GM19023 (cell line): ENCODE data around the gene RASGRP4.

Experiments used
- ATAC-seq: cut with Tn5 transposase; IDR thresholded peaks from one replicate; pipeline ENCODE4 v1.9.1; 2021; ENCODE audit warnings: mild to moderate bottlenecking, moderate library complexity; ENCODE audit not compliant: unreplicated experiment

Gene RASGRP4

DNA sequence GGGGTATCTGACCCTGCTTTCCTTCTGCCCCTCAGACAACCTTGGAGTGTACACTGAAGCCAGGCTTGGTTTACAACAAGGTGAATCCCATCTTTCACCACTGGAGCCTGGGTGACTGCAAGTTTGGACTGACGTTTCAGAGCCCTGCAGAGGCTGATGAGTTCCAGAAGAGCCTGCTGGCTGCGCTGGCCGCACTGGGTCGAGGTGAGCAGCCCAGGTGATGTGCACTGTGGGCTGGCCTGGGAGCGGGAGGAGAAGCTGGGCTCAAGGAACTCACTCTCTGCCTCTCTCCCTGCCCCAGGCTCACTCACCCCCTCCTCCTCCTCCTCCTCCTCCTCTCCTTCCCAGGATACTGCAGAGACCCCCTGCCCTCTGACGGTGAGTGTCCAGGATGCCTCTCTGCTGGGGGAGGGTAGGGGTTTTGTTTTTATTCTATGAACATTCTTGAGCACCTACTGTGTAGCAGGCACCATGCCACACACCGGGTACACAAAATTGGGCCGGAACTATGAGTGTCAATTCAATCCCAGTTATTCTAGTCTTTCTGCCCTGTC is 34.0 kb downstream of the RASGRP4 start:
- ATAC-seq: no peak

- ATAC-seq: no peak
Measured at GRCh38 chr19:38389957-38390924, 35.8 kb downstream of the RASGRP4 start.

DNA sequence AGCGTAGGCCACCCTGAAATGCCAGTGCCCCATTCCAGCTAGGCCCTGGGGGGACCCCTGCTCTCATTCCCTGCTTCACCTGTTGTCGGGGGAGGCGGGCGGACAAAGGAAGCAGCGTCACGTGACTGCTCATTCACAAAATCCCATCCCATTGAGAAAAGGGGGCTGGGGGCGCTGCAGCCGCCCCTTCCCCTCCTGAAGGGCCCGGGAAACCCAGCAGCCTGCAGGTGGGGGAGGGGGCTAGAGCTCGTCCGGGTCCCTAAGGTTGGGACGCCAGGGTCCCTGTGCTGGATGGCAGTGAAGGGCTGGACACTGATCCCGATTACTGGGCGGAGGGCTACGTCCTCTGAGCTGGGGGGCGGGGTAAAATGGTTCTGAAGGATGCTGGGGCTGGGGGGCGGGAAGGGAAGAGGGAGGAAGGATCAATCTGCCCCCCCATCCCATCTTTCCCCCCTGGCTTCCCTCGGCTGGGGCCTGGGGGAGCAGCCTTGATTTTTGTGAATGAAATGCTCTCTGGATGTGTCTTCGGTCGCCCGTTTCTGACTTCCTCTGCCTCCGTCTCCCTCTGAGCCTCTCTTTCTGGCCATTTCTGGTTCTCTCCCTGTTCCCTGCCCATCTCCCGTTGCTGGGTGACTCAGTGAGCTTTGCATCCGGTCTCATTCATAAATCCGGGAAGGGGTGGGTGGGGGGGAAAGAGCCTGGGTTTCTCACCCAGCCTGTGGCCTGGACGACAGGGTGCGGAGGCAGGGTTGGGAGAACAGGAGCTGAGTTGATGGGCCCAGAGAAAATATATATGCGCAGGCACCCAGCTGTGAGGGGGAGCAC is 36.7 kb downstream of the RASGRP4 start:
- no peak for ATAC-seq

DNA sequence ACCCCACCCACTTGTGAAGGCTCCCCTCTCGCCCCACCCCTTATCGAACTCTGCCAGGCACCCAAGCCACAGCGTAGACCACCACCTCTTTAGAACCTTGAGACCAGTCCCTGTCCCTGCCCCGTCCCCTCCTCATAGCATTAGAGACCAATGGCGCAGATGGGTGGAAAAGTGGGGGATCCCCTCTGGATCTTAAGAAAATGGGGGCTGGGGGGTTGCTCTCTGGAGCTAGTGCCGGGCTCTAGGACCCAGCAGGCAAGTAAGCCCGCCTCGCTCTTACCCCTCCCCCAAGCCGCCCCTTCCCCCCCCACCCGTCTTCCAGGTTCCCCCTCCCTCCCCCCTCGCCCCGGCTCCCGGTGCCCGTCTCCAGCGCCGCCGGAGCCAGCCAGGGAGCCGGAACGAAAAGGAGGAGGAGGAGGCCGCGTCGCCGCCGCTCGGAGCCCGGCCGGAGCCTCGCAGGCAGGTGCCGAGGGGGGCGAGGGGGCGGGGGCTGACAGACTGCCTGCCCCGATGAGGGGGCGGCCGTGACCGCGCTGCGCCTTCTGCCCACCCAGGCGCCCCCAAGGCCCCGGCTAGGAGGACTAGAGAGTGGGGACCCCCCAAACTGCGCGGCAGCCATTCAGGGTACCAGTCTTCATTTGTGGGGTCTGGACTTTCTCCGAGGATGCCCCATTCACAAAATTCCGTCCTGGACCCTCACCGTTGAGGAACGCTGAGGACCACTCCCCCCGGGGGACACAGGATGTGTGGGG is 37.5 kb downstream of the RASGRP4 start, which contains the start of gene SPRED3:
Gene SPRED3 (plus strand): TSS at position 349 of the 752 bp plus-strand sequence. CDS start 1,606 bp downstream, outside the sequence.
- ATAC-seq: no peak

DNA sequence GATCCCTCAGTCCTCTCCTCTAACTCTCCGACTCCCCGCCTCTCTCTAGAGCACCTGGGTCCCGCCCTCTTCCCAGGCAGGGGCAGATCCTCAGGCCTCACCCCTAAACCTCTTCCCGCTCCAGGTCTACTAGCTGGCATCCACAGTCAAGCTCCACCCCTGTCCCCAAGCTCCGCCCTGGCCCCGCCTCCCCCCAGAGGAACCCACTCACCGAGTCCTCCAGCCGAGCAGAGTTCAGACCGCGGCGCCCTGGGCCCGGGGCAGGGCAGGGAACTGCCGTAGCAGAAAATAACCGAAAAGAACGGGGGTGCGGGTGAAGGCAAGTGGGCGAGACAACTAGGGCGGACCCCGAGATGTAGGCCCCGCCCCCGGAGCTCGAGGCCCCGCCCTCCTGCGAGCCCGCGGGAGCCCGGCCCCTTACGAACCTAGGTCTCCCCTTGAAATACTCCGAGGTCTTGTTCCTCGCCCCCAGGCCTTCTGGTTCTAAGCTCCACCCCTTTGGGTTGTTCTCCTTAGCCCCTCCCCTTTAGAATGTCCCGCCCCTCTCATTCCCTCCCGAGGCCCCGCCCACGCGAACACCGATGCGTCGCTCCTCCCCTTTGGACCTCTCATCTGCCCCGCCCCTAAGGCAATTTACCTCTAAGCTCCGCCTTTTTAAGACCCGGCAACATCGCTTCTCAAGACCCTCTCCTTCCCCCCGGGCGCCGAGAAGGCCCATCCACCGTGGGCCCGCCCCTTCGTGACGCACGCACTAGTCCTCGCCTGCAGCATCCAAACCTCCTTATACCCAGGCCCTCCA is 38.3 kb downstream of the RASGRP4 start, which contains the start of gene GGN:
Gene GGN (minus strand): TSS at position 485 of the 799 bp plus-strand sequence. CDS start 773 bp downstream, outside the sequence.
- peak; percentile 41 for ATAC-seq

GRCh38 chr19:38386971-38387549 is 39.0 kb downstream of the RASGRP4 start:
- ATAC-seq: no peak

- ATAC-seq: no peak
Measured at GRCh38 chr19:38386300-38386970, 39.6 kb downstream of the RASGRP4 start.

- no peak for ATAC-seq
Measured at GRCh38 chr19:38385804-38386257, 40.2 kb downstream of the RASGRP4 start.

- ATAC-seq: no peak
Measured at GRCh38 chr19:38385057-38385803, 40.8 kb downstream of the RASGRP4 start.

DNA sequence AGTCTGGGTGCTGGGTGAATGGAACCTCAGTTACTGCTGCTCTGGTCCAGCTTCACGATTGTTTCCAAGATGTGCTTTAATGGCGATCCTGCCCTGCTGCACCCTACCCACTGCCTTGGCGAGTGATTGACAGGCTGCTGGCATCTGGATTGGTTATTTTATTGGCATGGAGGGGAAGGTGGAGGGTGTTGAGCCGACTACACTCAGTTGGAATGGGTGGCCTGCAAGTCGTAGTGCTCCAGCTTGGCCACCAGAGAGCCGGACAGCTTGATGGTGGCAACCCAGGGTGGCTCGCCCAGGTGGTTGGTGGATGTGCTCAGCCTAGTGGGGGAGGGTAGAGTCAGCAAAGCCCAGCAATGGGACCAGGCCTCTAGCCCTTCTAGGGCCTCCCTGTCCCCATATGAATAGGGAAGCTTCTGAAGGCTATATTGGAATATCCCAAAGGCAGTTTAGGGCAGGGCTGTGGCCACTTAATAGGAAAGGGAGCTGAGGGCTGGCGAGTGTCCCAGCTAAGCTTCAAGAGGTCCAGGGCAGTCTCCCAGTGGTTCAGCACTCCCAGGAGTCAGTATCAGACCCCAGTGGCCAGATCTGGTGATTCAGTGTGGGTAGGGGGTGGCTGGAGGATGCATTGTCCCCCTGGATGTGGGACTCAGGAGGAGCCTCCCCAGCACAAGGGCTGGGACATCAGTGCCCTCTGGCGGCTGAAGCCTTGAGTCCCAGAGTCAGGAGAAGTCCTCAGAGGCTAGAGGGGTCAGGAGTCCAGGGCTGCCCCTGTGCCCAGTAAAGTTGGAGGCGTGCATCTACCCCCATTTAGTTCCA is 41.6 kb downstream of the RASGRP4 start:
- no peak for ATAC-seq

DNA sequence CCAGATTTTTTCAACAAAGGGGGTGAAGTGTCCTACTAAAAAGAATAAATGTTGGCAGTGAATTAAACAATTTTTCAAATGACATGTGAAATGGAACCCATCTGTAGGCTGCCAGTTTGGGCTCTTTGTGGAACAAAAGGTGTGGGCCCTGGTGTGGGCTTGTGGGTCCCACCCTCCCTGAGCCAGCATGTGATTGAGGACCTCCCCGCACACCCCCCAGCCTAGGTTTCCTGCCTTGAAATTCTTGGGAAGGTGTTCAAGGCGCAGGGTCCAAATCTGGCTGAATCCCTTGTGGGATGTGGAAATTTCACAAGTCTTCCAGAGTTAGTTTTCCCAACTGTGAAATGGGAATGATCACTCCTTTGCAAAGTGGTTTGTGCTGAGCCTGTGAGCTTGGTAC is 42.3 kb downstream of the RASGRP4 start:
- no peak for ATAC-seq

- no peak for ATAC-seq
Measured at GRCh38 chr19:38383184-38383583, 42.8 kb downstream of the RASGRP4 start.

DNA sequence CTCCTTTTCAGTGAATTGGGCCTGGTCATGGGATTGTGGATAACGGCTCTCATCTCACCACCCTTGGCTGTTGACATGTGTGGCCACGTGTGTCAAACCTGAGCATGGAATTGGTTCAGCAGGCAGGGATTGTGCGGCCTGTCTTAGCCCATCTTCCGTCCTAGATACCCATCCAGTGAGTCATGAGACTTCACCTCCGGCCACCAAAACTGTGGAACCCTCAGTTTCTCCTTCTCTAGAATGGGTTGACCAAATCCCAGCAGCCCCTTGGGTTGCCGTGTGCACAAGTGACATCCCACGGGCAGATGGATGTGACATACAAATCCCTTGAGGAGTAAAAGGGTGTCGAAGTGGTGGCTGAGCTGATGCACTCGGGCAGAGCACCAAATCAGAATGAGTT is 44.9 kb downstream of the RASGRP4 start:
- no peak for ATAC-seq

GRCh38 chr19:38378866-38379265 is 47.2 kb downstream of the RASGRP4 start:
- ATAC-seq: no peak

GRCh38 chr19:38377052-38377451 is 49.0 kb downstream of the RASGRP4 start:
- ATAC-seq: no peak

DNA sequence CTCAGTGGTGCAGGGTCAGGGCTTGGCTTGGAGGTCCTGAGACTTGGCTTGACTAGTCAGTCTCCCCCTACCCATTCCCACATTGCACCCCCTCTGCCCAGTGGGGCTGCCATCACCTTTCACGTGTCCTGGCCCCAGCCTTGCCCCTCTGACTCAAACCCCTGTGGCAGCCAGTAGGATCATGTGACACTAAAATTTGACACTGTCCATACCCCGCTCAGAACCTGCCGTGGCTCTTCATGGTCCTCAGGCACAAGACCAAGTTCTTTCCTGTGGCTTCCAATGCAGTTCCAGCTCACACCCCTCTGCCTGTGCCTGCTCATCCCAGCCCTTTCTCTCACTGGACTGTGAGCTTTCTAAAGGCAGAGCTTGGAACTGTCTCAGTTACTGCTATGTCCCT is 49.4 kb downstream of the RASGRP4 start:
- ATAC-seq: no peak

DNA sequence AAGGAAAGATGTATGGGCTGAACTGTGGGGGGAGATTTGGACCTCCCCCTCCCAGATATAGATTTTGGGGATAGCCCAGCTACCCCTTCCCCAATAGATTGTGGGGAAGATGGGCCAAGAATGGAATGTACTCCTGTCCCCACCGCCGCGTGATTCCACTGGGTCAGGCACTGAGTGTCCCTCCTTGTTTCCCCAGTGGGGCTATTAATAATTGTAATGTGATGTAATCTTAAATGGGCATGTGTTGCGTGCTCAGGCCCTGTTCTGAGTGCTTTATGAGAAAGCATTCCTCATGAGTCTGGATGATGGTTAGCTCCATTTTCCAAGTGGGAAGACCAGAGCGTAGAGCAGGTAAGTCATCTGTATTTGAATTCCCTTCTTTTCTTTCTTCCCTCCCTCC is 50.3 kb downstream of the RASGRP4 start:
- ATAC-seq: no peak
